HEK293 (cell line): ENCODE data around the gene RAX2.

Source experiments
- CTCF ChIP-seq: fragments of 450-650 bp; formaldehyde crosslinking; IDR thresholded peaks from 2 replicates; pipeline ENCODE4 v1.5.1; 2016; ENCODE audit warnings: missing biosample characterization, missing genetic modification characterization
- SCRT2 ChIP-seq: fragments of 450-650 bp; formaldehyde crosslinking; IDR thresholded peaks from 2 replicates; pipeline ENCODE4 v1.5.1; 2016; ENCODE audit warnings: missing biosample characterization, missing genetic modification characterization
- WT1 ChIP-seq: fragments of 450-650 bp; formaldehyde crosslinking; IDR thresholded peaks from 2 replicates; pipeline ENCODE4 v1.5.1; 2016; ENCODE audit warnings: missing biosample characterization, missing genetic modification characterization
- ZBTB26 ChIP-seq: fragments of 450-650 bp; formaldehyde crosslinking; optimal IDR thresholded peaks from 2 replicates; pipeline ENCODE3; 2016; ENCODE audit warnings: missing biosample characterization, mild to moderate bottlenecking, missing genetic modification characterization
- ZFHX2 ChIP-seq: fragments of 450-650 bp; formaldehyde crosslinking; conservative IDR thresholded peaks from 2 replicates; pipeline ENCODE4 v1.5.1; 2016; ENCODE audit warnings: missing biosample characterization, missing genetic modification characterization
- ZNF133 ChIP-seq: fragments of 450-650 bp; formaldehyde crosslinking; IDR thresholded peaks from 2 replicates; pipeline ENCODE4 v1.5.1; 2016; ENCODE audit warnings: missing biosample characterization, missing genetic modification characterization
- ZNF138 ChIP-seq: fragments of 450-650 bp; formaldehyde crosslinking; IDR thresholded peaks from 2 replicates; pipeline ENCODE4 v1.5.1; 2016; ENCODE audit warnings: missing biosample characterization, missing genetic modification characterization, borderline replicate concordance
- ZNF174 ChIP-seq: fragments of 450-650 bp; formaldehyde crosslinking; IDR thresholded peaks from 2 replicates; pipeline ENCODE4 v1.5.0; 2017; ENCODE audit warnings: missing biosample characterization, mild to moderate bottlenecking, missing genetic modification characterization
- ZNF341 ChIP-seq: fragments of 450-650 bp; formaldehyde crosslinking; IDR thresholded peaks from 2 replicates; pipeline ENCODE4; 2016; ENCODE audit warnings: low read depth, missing biosample characterization, missing genetic modification characterization
- ZNF404 ChIP-seq: fragments of 450-650 bp; formaldehyde crosslinking; IDR thresholded peaks from 2 replicates; pipeline ENCODE4 v1.5.1; 2017; ENCODE audit warnings: missing biosample characterization, missing genetic modification characterization
- ZNF514 ChIP-seq: fragments of 450-650 bp; formaldehyde crosslinking; IDR thresholded peaks from 2 replicates; pipeline ENCODE4 v1.5.1; 2016; ENCODE audit warnings: missing biosample characterization, missing genetic modification characterization
- ZNF548 ChIP-seq: fragments of 450-650 bp; formaldehyde crosslinking; IDR thresholded peaks from 2 replicates; pipeline ENCODE4 v1.5.1; 2016; ENCODE audit warnings: missing biosample characterization, missing genetic modification characterization
- ZNF596 ChIP-seq: fragments of 450-650 bp; IDR thresholded peaks from 2 replicates; pipeline ENCODE4 v1.5.0; 2018; ENCODE audit warnings: missing biosample characterization, mild to moderate bottlenecking, missing genetic modification characterization, moderate library complexity
- ZNF660 ChIP-seq: fragments of 450-650 bp; IDR thresholded peaks from 2 replicates; pipeline ENCODE4 v1.5.1; 2018; ENCODE audit warnings: missing biosample characterization, mild to moderate bottlenecking, missing genetic modification characterization
- ZNF670 ChIP-seq: fragments of 450-650 bp; formaldehyde crosslinking; IDR thresholded peaks from 2 replicates; pipeline ENCODE4 v1.5.1; 2016; ENCODE audit warnings: missing biosample characterization, missing genetic modification characterization, low read depth
- ZNF704 ChIP-seq: fragments of 450-650 bp; formaldehyde crosslinking; IDR thresholded peaks from 2 replicates; pipeline ENCODE4 v1.5.1; 2016; ENCODE audit warnings: missing biosample characterization, missing genetic modification characterization
- ZNF76 ChIP-seq: fragments of 450-650 bp; formaldehyde crosslinking; IDR thresholded peaks from 2 replicates; pipeline ENCODE4; 2016; ENCODE audit warnings: low read depth, missing biosample characterization, missing genetic modification characterization, borderline replicate concordance
- ZNF768 ChIP-seq: fragments of 450-650 bp; formaldehyde crosslinking; IDR thresholded peaks from 2 replicates; pipeline ENCODE4 v1.5.1; 2018; ENCODE audit warnings: missing biosample characterization, mild to moderate bottlenecking, missing genetic modification characterization
- ZNF785 ChIP-seq: fragments of 450-650 bp; formaldehyde crosslinking; IDR thresholded peaks from 2 replicates; pipeline ENCODE4 v1.5.1; 2016; ENCODE audit warnings: missing biosample characterization, missing genetic modification characterization
- TF ChIP-seq, protein P1 (sequence below): fragments of 450-650 bp; formaldehyde crosslinking; IDR thresholded peaks from 2 replicates; pipeline ENCODE4 v1.5.1; 2017; ENCODE audit warnings: missing biosample characterization, mild to moderate bottlenecking, missing genetic modification characterization, moderate library complexity
- TF ChIP-seq, protein P2 (sequence below): fragments of 450-650 bp; formaldehyde crosslinking; IDR thresholded peaks from 2 replicates; pipeline ENCODE4 v1.5.1; 2017; ENCODE audit warnings: missing biosample characterization, missing genetic modification characterization
- TF ChIP-seq, protein P3 (sequence below): fragments of 450-650 bp; formaldehyde crosslinking; IDR thresholded peaks from 2 replicates; pipeline ENCODE4 v1.5.1; 2016; ENCODE audit warnings: missing biosample characterization, missing genetic modification characterization, borderline replicate concordance
- TF ChIP-seq, protein P4 (sequence below): fragments of 450-650 bp; formaldehyde crosslinking; IDR thresholded peaks from 2 replicates; pipeline ENCODE4 v1.5.1; 2016; ENCODE audit warnings: missing biosample characterization, missing genetic modification characterization

The RAX2 gene

GRCh38 chr19:3785451-3785937, 13.5 kb upstream of the RAX2 start (continued):
- TF ChIP-seq, protein P1, sequence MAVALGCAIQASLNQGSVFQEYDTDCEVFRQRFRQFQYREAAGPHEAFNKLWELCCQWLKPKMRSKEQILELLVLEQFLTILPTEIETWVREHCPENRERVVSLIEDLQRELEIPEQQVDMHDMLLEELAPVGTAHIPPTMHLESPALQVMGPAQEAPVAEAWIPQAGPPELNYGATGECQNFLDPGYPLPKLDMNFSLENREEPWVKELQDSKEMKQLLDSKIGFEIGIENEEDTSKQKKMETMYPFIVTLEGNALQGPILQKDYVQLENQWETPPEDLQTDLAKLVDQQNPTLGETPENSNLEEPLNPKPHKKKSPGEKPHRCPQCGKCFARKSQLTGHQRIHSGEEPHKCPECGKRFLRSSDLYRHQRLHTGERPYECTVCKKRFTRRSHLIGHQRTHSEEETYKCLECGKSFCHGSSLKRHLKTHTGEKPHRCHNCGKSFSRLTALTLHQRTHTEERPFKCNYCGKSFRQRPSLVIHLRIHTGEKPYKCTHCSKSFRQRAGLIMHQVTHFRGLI (tag by site-specific recombination): no peak
- TF ChIP-seq ZNF133: no peak
- TF ChIP-seq, protein P2, sequence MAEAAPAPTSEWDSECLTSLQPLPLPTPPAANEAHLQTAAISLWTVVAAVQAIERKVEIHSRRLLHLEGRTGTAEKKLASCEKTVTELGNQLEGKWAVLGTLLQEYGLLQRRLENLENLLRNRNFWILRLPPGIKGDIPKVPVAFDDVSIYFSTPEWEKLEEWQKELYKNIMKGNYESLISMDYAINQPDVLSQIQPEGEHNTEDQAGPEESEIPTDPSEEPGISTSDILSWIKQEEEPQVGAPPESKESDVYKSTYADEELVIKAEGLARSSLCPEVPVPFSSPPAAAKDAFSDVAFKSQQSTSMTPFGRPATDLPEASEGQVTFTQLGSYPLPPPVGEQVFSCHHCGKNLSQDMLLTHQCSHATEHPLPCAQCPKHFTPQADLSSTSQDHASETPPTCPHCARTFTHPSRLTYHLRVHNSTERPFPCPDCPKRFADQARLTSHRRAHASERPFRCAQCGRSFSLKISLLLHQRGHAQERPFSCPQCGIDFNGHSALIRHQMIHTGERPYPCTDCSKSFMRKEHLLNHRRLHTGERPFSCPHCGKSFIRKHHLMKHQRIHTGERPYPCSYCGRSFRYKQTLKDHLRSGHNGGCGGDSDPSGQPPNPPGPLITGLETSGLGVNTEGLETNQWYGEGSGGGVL (tag by site-specific recombination): peak; percentile 94
- peak; percentile 58 for TF ChIP-seq ZFHX2 (tag by site-specific recombination)
- TF ChIP-seq ZNF76: no peak
- TF ChIP-seq SCRT2 (tag by site-specific recombination): peak; percentile 53; the same call in 1 of the 2 replicates
- no peak for TF ChIP-seq ZNF670
- 0 out of 2 replicates have a peak, but pooled peaks have one; percentile 15 for TF ChIP-seq ZNF768
- no peak for TF ChIP-seq ZNF138
- TF ChIP-seq, protein P3, sequence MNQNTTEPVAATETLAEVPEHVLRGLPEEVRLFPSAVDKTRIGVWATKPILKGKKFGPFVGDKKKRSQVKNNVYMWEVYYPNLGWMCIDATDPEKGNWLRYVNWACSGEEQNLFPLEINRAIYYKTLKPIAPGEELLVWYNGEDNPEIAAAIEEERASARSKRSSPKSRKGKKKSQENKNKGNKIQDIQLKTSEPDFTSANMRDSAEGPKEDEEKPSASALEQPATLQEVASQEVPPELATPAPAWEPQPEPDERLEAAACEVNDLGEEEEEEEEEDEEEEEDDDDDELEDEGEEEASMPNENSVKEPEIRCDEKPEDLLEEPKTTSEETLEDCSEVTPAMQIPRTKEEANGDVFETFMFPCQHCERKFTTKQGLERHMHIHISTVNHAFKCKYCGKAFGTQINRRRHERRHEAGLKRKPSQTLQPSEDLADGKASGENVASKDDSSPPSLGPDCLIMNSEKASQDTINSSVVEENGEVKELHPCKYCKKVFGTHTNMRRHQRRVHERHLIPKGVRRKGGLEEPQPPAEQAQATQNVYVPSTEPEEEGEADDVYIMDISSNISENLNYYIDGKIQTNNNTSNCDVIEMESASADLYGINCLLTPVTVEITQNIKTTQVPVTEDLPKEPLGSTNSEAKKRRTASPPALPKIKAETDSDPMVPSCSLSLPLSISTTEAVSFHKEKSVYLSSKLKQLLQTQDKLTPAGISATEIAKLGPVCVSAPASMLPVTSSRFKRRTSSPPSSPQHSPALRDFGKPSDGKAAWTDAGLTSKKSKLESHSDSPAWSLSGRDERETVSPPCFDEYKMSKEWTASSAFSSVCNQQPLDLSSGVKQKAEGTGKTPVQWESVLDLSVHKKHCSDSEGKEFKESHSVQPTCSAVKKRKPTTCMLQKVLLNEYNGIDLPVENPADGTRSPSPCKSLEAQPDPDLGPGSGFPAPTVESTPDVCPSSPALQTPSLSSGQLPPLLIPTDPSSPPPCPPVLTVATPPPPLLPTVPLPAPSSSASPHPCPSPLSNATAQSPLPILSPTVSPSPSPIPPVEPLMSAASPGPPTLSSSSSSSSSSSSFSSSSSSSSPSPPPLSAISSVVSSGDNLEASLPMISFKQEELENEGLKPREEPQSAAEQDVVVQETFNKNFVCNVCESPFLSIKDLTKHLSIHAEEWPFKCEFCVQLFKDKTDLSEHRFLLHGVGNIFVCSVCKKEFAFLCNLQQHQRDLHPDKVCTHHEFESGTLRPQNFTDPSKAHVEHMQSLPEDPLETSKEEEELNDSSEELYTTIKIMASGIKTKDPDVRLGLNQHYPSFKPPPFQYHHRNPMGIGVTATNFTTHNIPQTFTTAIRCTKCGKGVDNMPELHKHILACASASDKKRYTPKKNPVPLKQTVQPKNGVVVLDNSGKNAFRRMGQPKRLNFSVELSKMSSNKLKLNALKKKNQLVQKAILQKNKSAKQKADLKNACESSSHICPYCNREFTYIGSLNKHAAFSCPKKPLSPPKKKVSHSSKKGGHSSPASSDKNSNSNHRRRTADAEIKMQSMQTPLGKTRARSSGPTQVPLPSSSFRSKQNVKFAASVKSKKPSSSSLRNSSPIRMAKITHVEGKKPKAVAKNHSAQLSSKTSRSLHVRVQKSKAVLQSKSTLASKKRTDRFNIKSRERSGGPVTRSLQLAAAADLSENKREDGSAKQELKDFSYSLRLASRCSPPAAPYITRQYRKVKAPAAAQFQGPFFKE: no peak
- no peak for TF ChIP-seq CTCF (tag by site-specific recombination)
- no peak for TF ChIP-seq ZNF404 (tag by site-specific recombination)
- TF ChIP-seq ZNF514 (tag by site-specific recombination): no peak
- no peak for TF ChIP-seq ZNF660 (tag by site-specific recombination)
- TF ChIP-seq ZBTB26 (tag by site-specific recombination): peak; percentile 100
- no peak for TF ChIP-seq ZNF596 (tag by site-specific recombination)
- no peak for TF ChIP-seq ZNF548
- no peak for TF ChIP-seq ZNF341 (tag by site-specific recombination)
- TF ChIP-seq, protein P4, sequence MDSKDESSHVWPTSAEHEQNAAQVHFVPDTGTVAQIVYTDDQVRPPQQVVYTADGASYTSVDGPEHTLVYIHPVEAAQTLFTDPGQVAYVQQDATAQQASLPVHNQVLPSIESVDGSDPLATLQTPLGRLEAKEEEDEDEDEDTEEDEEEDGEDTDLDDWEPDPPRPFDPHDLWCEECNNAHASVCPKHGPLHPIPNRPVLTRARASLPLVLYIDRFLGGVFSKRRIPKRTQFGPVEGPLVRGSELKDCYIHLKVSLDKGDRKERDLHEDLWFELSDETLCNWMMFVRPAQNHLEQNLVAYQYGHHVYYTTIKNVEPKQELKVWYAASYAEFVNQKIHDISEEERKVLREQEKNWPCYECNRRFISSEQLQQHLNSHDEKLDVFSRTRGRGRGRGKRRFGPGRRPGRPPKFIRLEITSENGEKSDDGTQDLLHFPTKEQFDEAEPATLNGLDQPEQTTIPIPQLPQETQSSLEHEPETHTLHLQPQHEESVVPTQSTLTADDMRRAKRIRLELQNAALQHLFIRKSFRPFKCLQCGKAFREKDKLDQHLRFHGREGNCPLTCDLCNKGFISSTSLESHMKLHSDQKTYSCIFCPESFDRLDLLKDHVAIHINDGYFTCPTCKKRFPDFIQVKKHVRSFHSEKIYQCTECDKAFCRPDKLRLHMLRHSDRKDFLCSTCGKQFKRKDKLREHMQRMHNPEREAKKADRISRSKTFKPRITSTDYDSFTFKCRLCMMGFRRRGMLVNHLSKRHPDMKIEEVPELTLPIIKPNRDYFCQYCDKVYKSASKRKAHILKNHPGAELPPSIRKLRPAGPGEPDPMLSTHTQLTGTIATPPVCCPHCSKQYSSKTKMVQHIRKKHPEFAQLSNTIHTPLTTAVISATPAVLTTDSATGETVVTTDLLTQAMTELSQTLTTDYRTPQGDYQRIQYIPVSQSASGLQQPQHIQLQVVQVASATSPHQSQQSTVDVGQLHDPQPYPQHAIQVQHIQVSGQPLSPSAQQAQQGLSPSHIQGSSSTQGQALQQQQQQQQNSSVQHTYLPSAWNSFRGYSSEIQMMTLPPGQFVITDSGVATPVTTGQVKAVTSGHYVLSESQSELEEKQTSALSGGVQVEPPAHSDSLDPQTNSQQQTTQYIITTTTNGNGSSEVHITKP: peak; percentile 63
- no peak for TF ChIP-seq WT1 (tag by site-specific recombination)
- no peak for TF ChIP-seq ZNF704
- no peak for TF ChIP-seq ZNF174 (tag by site-specific recombination)
- peak; percentile 55; the same call in 1 of the 2 replicates for TF ChIP-seq ZNF785 (tag by site-specific recombination)
